ENCODE data around the gene TFPI. TPM values are rescaled to one million over a fixed set of nuclear protein-coding genes. Genes with fewer than 3 reads are reported as not detected.

The TFPI gene
- total and polyA plus RNA-seq, 9 donors, result 23.3 to 98.0 (median 48.8) TPM

DNA sequence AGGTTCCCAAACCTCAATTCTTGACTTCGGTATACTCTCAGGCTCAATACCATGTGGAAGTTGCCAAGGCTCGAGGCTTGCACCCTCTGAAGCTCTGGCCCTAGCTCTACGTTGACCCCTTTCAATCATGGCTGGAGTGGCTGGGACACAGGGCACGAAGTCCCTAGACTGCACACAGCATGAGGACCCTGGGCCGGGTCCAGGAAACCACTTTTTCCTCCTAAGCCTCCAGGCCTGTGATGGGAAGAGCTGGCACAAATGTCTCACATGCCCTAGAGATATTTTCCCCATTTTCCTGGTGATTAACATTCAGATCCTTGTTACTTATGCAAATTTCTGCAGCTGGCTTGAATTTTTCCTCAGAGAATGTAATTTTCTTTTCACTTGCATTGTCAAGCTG is 61.1 kb downstream of the TFPI start:
- intact Hi-C loops (cut with DNase I), result no loop called here
- TF ChIP-seq, protein P1, sequence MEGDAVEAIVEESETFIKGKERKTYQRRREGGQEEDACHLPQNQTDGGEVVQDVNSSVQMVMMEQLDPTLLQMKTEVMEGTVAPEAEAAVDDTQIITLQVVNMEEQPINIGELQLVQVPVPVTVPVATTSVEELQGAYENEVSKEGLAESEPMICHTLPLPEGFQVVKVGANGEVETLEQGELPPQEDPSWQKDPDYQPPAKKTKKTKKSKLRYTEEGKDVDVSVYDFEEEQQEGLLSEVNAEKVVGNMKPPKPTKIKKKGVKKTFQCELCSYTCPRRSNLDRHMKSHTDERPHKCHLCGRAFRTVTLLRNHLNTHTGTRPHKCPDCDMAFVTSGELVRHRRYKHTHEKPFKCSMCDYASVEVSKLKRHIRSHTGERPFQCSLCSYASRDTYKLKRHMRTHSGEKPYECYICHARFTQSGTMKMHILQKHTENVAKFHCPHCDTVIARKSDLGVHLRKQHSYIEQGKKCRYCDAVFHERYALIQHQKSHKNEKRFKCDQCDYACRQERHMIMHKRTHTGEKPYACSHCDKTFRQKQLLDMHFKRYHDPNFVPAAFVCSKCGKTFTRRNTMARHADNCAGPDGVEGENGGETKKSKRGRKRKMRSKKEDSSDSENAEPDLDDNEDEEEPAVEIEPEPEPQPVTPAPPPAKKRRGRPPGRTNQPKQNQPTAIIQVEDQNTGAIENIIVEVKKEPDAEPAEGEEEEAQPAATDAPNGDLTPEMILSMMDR (IDR thresholded peaks at IDR 0.05), result no peak
- no peak for TF ChIP-seq EP300 (IDR thresholded peaks at IDR 0.05)
- TF ChIP-seq POLR2A (IDR thresholded peaks at IDR 0.05), result no peak
- H3K27ac ChIP-seq, result no peak overlapping the region
- H3K4me1 ChIP-seq (ENCODE audit: insufficient read depth), result no peaks in the 10 kb centered on the region
- WGBS, 3 donors, result 86 to 95% (median 88%) methylated on average over 5 of the region's 5 CpGs
- no peak overlapping the region for H3K4me3 ChIP-seq
- no peaks in the 10 kb centered on the region for H3K27me3 ChIP-seq
- no peaks in the 10 kb centered on the region for H3K36me3 ChIP-seq
- DNase-seq, result no peak
- no peaks in the 10 kb centered on the region for H3K9me3 ChIP-seq

GRCh38 chr2:187486241-187486640 is 68.0 kb downstream of the TFPI start:
- TF ChIP-seq, protein P1 (IDR thresholded peaks at IDR 0.05), result no peak
- TF ChIP-seq POLR2A (IDR thresholded peaks at IDR 0.05) (no peak), EP300 (IDR thresholded peaks at IDR 0.05) (no peak)
- Histone ChIP-seq H3K27ac (no peak overlapping the region), H3K4me1 (ENCODE audit: insufficient read depth) (no peaks in the 10 kb centered on the region), H3K9me3 (no peaks in the 10 kb centered on the region), H3K4me3 (no peak overlapping the region), H3K36me3 (no peaks in the 10 kb centered on the region), H3K27me3 (no peaks in the 10 kb centered on the region)
- no peak for DNase-seq
- intact Hi-C loops (cut with DNase I), result no loop called here

DNA sequence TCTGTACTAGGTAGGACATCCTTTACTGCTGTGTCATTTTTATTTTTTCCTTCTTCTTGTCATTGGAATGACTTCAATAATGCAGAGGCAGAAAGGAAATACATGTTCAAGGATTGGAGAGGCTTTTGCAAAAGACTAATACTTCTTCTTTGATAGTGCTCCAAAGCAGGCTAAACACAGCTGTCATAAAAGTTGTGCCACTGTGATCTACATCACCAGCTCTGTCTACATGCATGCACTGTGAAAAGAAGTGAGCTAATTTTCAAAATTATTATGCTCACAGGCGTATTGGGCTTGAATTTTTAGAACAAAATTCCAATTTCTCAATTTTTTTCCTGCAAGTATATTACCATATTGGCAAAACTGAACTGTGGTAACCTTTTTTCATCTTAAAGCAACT is 68.7 kb downstream of the TFPI start:
- WGBS, 3 donors, result 88 to 94% (median 90%) methylated on average over 1 of the region's 1 CpG
- intact Hi-C loops (cut with DNase I), result no loop called here

DNA sequence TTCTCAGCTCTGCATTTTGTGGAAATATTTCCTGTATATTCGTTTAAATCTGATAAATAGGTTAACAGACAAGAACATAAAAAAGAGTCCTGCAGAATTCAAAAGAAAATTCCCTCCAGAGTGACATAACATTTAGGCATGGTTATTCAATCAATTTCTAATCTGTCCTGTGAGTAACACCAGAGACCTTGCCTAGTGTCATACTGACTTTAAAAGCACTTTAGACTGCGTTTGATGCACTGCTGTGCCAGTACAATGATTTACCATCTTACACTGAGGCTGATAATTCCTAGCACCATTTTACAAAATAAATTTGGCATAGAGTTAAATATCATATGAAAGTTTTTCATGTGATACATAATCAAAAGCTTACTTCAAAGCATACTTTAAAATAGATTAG is 70.7 kb downstream of the TFPI start:
- 5 to 23% (median 10%) methylated on average over 2 of the region's 2 CpGs for WGBS, 3 donors

More for the DNA sequence above, 68.7 kb downstream of the TFPI start:
- Histone ChIP-seq H3K36me3 (no peaks in the 10 kb centered on the region), H3K27me3 (no peaks in the 10 kb centered on the region), H3K4me3 (no peak overlapping the region), H3K27ac (no peak overlapping the region), H3K9me3 (no peaks in the 10 kb centered on the region), H3K4me1 (ENCODE audit: insufficient read depth) (no peaks in the 10 kb centered on the region)
- no peak for DNase-seq
- no peak for TF ChIP-seq EP300 (IDR thresholded peaks at IDR 0.05)
- TF ChIP-seq POLR2A (IDR thresholded peaks at IDR 0.05), result no peak

GRCh38 chr2:187482796-187483195 is 71.4 kb downstream of the TFPI start:
- Histone ChIP-seq H3K27me3 (no peaks in the 10 kb centered on the region), H3K27ac (no peak overlapping the region), H3K4me3 (no peak overlapping the region), H3K9me3 (no peaks in the 10 kb centered on the region), H3K4me1 (ENCODE audit: insufficient read depth) (no peaks in the 10 kb centered on the region), H3K36me3 (no peaks in the 10 kb centered on the region)
- no peak for DNase-seq
- 82 to 84% (median 84%) methylated on average over 5 of the region's 5 CpGs for WGBS, 3 donors
- intact Hi-C loops (cut with DNase I), result no loop called here
- TF ChIP-seq EP300 (IDR thresholded peaks at IDR 0.05) (no peak), POLR2A (IDR thresholded peaks at IDR 0.05) (no peak)
- TF ChIP-seq, protein P1 (IDR thresholded peaks at IDR 0.05), result no peak

More for the DNA sequence above, 70.7 kb downstream of the TFPI start:
- no peaks in the 10 kb centered on the region for H3K27me3 ChIP-seq
- no peaks in the 10 kb centered on the region for H3K36me3 ChIP-seq
- intact Hi-C loops (cut with DNase I), result no loop called here
- H3K27ac ChIP-seq, result no peak overlapping the region
- H3K4me3 ChIP-seq, result no peak overlapping the region
- H3K9me3 ChIP-seq, result no peaks in the 10 kb centered on the region
- no peak for TF ChIP-seq POLR2A (IDR thresholded peaks at IDR 0.05)
- TF ChIP-seq, protein P1 (IDR thresholded peaks at IDR 0.05), result no peak
- TF ChIP-seq EP300 (IDR thresholded peaks at IDR 0.05), result no peak
- DNase-seq, result no peak
- no peaks in the 10 kb centered on the region for H3K4me1 ChIP-seq (ENCODE audit: insufficient read depth)
